HG03460 (cell line): ENCODE results near the gene BCKDK.

Experiments used
- ATAC-seq: cut with Tn5 transposase; IDR thresholded peaks from one replicate; pipeline ENCODE4 v1.9.1; 2021; ENCODE audit not compliant: unreplicated experiment

BCKDK gene

DNA sequence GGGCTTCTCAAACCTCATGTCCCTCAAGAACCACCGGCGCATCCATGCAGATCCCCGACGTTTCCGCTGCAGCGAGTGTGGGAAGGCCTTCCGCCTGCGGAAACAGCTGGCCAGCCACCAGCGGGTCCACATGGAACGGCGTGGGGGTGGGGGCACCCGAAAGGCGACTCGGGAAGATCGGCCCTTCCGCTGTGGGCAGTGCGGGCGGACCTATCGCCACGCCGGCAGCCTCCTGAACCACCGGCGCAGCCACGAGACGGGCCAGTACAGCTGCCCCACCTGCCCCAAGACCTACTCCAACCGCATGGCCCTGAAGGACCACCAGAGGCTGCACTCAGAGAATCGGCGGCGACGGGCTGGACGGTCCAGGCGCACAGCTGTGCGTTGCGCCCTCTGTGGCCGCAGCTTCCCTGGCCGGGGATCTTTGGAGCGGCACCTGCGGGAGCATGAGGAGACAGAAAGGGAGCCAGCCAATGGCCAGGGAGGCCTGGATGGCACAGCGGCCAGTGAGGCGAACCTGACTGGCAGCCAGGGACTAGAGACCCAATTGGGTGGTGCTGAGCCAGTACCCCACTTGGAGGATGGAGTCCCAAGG is 28.1 kb upstream of the BCKDK start:
- ATAC-seq, result no peak

DNA sequence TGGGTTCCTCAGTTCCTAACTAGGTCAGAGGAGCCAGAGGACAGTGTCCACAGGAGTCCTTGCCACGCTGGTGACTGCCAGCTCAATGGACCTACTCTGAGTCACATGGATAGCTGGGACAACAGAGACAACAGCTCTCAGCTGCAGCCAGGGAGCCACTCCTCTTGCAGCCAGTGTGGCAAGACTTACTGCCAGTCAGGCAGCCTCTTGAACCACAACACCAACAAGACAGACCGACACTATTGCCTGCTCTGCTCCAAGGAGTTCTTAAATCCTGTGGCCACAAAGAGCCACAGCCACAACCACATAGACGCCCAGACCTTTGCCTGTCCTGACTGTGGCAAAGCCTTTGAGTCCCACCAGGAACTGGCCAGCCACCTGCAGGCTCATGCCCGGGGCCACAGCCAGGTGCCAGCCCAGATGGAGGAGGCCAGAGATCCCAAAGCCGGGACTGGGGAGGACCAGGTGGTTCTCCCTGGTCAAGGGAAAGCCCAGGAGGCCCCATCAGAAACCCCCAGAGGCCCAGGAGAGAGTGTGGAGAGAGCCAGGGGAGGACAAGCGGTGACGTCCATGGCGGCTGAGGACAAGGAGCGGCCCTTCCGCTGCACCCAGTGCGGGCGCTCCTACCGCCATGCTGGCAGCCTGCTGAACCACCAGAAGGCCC is 27.3 kb upstream of the BCKDK start:
- no peak for ATAC-seq

DNA sequence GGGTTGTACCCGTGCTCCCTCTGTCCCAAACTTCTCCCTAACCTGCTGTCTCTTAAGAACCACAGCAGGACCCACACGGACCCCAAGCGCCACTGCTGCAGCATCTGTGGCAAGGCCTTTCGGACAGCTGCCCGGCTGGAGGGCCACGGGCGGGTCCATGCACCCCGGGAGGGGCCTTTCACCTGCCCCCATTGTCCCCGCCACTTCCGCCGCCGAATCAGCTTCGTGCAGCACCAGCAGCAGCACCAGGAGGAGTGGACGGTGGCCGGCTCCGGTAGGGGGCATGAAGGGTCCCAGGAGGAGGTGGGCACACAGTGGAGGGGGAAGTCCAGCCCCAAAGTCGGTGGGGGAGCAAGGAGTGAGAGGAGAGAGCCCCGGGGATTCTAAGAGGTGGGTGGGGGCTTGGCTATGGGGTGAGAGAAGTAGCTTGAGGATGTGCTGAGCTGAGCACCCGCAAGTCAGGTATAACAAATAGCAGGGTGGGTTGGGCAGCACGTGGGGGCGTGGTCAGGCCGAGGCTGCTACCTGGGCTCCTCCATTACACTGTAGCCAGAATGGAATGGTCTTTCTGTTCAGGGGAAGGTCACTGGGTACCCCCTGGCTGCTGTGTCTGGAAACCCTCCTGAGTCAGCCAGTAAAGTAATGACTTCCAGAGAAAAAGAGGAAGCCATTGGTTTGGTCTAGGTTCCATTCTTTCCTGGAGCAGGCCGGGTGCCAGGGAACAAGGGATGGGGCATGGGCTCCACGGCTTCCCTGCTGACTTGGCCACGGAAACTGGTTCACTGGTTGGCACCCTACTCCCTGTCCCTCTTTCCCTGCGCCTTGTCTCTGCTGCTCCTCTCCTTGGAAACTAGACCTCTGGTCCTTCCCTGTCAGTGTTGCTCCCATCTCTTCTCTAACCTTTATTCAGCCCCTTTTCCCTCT is 26.5 kb upstream of the BCKDK start:
- ATAC-seq, result no peak

DNA sequence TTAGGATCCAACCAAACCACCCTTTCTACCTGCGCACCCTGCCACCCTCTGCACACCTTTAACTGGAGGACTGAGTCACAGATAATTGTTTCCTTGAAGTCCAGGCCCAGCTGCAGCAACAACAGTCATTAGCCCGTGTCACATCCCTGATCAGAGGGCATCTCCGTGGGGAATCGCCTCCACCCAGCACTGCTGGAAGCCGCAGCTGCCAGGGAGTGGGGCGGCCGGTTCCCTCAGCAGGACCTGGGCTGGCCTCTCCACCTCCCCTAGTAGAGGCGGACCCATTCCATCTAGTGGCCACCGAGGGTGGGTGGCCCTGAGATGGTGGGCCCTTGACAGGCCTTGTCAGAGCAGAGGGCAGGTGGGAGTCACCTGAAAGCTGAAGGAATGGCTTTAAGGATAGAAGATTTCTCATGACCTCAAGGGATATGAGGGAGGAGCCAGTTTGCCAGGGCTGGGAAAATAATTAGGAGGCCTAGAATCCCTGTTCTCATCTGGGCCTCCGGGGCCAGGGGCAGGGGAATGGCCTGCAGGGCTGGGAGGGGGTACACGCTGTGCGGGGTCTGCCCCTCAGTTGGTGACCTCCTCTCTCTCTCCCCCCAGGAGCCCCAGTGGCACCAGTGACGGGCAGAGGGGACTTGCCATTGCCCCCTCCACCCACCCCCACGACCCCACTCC is 25.7 kb upstream of the BCKDK start:
- ATAC-seq, result no peak

DNA sequence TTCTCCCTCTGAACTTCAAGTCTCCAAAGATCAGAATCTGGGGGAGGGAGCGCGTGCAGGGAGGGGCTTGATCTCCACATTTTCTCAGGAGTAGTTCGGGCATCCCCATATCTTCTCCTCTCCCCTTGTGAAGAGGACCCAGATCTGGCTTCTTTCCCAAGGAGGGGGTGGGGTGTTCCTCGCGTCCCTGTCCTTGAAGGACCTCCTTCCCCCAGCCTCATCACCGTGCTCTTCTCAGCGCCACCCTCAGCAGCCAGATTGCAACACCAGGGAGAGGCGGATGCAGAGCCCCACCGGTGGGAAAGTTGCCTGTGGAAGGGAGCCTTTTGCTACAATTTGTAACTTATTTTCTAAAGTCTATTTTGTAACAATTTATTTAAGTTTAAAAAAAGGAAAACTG is 25.1 kb upstream of the BCKDK start:
- no peak for ATAC-seq

DNA sequence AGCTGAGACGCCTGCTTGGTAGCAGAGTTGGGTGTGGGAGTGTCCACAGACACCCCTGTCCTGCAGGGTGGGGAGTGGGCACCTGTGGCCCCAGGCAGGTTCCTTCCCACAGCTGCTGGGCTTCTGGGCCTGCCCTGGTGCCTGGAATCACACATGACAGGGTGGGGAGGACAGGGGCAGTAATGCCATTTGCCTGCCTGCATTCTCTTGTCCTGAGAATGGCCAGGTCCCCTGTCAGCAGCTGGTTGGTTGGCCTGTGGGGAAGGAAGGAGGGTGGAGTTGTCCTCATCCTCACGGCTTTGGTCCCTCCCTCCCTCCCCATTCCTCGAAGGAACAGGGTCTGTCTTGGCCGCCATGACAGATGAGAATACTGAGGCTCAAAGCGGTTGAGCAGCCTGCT is 24.6 kb upstream of the BCKDK start:
- no peak for ATAC-seq

DNA sequence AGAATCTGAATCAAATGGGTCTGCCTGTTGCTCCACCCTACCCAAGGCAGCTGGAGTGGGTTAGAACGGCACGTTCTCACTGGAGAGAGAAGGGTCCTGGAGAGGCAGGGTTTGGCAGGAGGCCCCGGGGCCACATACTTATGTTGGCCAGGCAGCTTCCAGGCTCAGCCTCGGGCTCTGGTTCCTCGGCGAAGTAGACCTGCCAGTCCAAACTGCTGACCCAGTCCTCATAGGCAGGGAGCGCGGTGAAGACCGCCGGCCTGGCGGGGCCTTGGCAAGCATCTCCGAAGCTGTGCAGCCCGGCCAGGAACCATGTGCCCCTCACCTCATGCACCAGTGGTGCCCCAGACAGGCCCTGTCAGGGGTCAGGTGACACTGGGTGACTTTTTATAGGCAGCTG is 24.2 kb upstream of the BCKDK start:
- no peak for ATAC-seq

DNA sequence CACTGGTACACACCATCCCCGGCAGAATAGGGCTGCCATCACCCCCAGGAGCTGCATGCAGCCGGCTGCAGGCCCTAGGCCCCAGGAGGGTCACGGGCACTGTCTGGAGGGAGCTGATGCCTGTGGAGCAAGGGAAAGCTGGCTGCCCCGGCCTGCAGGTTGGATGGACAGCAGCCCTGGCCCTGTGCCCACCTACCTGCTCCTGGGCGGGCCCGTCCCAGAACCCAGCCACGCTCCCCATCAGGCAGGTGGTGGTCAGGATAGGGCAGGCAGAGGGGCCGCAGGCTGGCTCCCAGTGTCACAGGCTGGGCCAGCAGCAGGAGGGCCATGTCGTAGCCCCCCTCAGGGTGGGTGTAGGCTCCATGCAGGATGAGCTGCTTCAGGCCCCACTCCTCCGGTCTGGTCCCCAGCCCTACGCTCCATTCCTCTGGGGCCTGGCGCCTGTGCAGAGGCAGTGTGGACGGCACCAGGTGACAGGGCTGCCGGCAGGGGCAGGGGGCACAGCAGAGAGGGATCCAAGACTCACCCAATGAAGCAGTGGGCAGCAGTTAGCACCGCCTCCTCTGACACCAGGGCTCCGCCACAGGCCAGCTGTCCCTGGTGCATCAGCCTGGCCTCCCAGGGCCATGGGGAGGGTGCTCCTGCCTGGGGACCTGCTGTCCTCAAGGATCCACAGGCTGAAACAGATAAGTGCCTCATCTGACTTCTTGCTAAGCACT is 23.4 kb upstream of the BCKDK start:
- ATAC-seq, result no peak

DNA sequence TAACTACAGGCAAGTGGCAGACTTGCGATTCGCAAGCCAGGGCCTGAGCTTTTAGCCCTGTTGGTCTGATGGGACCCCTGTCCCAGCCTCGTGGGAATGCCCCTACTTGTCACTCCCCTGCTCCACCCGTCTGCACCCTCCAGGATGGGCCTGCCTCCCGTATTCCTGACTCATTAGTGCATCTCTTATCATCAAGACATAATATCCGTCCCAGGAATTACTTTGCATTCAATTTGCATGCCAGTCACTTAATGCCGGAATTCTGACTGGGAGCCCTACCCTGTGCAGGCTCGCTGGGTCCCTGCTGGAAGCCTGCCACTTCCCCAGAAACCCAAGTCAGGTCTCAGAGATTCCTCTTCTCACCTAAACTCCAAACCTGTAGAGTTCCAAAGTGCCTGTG is 22.8 kb upstream of the BCKDK start:
- ATAC-seq, result no peak

DNA sequence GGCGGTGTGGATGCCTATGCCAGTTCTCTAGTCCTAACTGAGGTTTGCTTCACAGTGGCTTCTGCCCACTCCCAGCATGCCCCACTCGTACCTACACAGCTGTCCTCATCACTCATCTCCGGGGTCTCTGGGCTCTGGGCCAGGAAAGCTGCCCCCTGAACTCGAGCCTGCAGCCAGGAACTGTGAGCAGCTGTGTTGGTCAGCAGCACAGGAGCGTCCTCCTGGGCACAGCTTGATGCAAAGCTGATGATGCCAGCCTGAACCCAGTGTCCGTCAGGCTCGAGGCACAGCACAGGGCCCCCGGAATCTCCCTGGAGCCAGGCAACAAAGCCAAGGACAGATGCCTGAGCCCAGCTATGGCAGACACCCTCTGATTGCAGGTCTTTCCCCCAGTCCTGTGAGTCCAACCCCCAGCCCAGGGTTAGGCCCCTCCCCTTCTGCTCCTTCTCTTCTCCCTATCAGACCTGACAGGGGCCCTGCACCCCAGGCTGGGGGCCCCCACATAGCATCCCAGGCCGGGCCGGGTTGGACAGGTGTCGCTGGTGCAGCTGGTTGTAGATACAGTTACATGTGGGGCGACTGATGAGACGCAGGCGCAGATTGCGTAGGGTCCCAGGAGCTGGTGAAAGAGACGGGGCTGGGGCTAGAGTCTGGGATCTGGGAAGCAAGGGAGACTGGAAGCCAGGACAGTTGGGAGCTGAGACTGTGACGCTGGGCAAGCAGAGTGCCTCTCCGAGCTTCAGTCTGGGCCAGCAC is 22.1 kb upstream of the BCKDK start:
- no peak for ATAC-seq

DNA sequence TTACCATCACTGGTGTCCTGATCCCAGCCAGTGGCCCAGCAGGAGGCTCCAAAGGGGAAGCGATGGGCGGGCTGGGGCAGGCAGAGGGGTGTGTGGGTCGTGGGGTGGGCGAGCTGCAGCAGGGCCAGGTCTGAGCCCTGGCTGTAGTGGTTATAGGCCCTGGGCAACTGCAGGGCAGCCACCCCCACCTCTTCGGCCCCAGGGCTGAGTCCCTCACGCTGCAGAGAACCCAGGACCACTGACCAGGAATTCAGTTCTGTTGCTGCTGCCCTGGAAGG is 21.6 kb upstream of the BCKDK start:
- ATAC-seq, result no peak

DNA sequence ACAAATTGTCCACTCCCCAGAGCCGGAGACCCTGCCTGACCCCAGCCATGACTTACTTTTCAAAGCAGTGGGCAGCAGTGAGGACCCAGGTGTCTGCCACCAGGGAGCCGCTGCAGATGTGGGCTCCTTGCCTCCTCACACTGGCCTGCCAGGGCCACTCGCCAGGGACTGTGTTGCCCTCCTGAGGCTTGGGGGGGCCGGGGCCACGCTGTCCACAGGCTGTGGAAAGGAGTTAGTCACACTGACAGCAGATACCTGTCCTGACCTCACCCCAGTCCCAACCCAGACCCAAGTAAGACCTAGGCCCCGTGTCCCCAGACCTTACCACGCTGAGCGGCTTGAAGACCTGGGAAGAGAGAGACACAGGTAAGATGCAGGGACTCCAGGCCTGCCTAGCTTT is 20.7 kb upstream of the BCKDK start:
- no peak for ATAC-seq

DNA sequence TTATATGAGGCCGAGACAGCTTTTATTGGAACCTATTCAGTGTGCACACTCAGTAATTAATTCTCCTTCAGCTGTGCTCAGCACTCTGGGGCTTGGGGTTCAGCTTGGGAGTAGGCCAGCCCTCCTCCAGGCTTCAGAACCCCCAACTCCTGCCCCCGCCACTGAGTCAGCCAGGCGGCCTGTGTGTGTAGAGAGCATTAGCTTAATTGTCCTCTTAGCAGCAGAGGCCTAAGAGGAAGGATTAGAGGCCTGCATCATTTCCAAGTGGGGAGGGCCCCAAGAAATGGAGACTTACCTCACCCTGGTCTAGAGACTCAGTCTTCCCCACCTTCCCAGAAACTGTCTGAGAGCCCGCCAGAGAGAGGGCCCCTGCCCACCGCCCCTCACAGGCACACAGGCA is 20.2 kb upstream of the BCKDK start:
- no peak for ATAC-seq

DNA sequence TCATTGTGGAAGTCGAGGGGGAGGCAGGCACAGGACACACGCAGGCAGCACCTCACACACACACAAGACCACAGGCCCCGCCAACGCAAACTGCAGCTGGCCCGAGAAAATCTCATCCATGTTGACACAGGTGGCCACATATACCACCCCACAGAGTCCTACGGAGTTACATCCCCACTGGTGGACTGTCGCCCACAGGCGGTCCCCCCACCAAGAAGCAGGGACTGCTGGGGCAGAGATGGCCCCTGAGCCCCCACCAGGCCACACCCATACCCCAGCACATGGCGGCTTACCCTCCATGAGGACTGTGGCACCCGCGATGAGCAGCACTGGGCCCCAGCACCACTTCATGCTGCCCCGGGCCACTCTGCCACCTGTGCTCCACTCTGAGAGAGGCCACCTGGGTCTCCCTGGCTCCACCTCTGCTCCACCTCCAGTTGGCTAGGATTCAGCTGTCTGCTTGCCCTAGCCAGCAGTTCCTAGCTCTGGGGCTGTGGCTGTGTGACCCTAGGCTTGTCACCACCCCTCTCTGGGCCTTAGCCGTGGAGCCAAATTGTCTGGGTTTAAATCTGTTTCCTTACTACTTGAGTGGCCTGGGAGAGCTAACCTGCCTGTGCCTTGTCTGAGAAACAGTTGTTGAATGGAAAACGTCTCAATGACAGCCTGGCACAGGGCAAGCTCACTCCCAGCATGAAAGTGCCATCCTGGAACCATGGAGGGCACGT is 19.6 kb upstream of the BCKDK start, which contains the start of gene PRSS53:
TSS of gene PRSS53 (minus strand) at position 485 of the 725 bp plus-strand sequence. CDS start at position 351, 134 bp downstream.
- no peak for ATAC-seq

DNA sequence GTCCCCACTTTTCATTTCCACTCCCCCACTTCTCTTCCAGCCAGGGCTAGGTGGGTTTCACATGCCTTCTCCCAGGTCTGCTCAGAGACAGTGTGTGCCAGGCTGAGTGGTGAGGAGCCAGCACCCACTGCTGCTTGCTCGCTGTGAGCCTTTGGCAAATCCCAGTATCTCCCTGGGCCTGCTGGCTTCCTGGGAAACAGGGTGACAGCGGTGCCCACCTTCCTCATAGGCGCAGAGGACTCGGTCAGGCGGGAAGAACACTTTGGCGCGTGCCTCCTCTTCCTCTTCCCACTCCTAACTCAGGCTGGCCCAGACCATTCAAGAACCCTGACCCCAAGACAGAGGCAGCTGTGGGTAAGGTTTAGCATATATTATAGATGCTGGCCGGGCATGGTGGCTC is 19.0 kb upstream of the BCKDK start:
- ATAC-seq, result no peak

DNA sequence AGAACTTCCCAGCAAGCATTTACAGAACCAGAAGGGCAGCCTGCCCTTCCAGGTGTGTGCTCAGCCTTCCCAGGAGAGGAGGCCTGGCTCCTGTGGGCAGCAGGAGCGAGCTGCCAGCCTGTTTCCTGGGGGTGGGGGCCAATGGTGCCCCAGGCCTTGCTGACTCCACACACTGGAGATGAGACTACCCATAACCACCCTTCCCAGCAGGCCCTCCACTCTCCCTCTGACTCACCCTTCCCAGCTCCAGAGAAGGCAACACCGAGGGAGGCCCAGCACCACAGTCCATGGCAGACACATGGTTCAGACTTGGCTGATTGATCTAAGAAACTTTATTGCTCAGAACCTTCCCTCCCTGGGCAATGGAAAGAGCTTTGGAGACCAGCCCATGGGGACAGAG is 17.6 kb upstream of the BCKDK start:
- ATAC-seq, result no peak

DNA sequence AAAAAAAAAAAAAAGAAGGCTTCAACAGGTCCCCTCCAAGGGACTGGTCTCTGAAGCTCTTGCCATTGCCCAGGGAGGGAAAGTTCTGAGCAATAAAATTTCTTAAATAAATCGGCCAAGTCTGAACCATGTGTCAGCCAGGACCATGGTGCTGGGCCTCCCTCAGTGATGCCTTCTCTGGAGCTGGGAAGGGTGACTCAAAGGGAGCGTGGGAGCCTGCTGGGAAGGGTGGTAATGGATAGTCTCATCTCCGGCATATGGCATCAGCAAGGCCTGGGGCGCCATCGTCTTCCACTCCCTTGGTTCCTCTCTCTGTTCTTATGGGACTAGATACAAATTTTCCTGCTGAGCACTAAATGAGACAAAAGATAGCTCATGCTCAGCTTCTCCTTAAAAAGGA is 15.9 kb upstream of the BCKDK start:
- ATAC-seq, result no peak

DNA sequence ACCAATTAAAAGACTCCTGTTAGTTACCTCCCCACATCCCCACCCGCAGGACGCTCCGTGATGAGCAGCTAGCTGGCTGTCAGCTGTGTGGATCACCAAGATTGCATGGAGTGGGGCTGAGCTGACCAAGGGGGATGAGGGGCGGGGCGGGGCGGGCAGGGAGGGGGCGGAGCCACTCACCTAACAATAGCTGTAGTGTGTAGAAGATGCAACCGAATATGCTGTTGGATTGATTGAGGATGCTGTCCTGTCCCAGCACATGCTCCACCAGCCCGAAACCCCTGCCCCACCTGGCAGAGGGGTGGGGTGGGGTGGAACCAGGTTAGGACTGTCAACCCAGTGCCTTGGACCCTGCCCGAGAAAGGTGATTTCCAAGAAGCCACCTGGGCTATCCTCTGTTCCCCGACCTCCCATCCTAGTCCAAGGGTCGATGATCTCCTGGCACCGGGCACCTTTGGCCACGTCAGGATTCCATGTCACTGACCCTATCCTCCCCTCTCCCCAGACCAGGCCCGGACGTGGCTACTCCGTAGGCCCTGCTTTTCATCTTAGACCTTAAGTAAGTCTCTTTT is 15.0 kb upstream of the BCKDK start:
- no peak for ATAC-seq

DNA sequence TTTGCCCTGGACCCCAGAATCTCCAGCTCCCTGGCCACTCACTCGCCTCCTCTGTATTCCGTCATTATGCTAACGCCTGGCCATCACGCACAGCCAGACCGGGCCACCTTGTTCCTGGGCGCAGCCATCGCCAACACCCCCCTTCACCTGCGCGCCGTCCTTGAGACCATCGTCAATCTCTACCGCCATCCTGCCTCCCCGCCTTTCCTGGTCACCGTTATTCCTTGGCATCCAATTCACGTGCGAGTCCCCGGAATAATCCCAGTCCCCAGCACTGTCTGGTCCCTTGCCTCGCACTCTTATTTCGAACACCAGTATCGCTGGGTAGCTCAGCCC is 14.1 kb upstream of the BCKDK start:
- ATAC-seq, result no peak
